BE2C (cell line): ENCODE data around the gene GRM3.

ENCODE experiments used
- DNase-seq: peaks from one replicate; pipeline ENCODE4 v3.0.0-alpha.2; 2020
- H3K27me3 ChIP-seq: fragments of 250-450 bp; sonication (Bioruptor Pico); 2 replicates; pipeline ENCODE4 v1.5.1; 2020; ENCODE audit warnings: mild to moderate bottlenecking
- H3K36me3 ChIP-seq: fragments of 250-450 bp; sonication (Bioruptor Pico); 2 replicates; pipeline ENCODE4 v1.5.1; 2020; ENCODE audit warnings: mild to moderate bottlenecking
- H3K4me1 ChIP-seq: fragments of 250-450 bp; sonication (Bioruptor Pico); 2 replicates; pipeline ENCODE4 v1.5.1; 2020
- H3K4me3 ChIP-seq: 2 replicates; pipeline ENCODE4 v1.5.1; 2011; ENCODE audit warnings: low read depth, low read length
- H3K9me3 ChIP-seq: fragments of 250-450 bp; sonication (Bioruptor Pico); 2 replicates; pipeline ENCODE4 v1.5.1; 2020
- TF ChIP-seq, protein P1 (sequence below): IDR thresholded peaks from 2 replicates; pipeline ENCODE4 v1.5.1; 2012; ENCODE audit warnings: mild to moderate bottlenecking, low read depth, low read length

Gene GRM3

DNA sequence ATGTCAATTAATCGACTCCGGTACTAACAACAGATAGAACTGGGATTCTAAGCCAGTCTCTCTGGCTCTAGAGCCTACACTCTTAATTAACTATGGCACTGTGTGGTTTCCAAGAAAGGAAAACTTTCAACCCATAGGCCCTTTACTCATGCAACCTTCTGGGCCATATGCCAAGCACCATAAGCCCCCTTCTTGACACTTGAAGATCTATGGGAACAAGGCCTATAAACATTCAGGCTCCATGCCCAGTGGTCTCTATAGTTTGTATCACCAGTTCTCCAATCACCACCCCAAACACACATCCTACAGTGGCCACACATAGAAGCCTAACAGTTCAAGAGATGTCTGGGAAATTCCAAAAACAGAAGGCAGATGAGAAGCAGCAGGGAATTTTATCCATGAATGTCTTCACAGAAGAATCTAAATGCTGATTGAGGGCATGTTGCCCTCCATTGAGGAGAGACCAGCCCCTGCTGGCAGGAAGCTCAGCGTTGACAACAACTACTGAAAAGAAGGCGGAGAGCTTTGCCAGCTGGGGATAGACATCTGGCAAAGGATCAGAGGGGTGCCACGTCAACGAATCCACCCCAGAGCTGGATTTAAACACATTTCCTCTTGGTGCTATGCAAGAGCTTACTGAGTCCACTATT, 64.4 kb downstream of the GRM3 start:
- Histone ChIP-seq H3K4me1 (no peaks in the 10 kb centered on the region), H3K36me3 (no peaks in the 10 kb centered on the region), H3K4me3 (no peak overlapping the region), H3K9me3 (no peaks in the 10 kb centered on the region), H3K27me3 (no peaks in the 10 kb centered on the region)
- no peak for DNase-seq
- TF ChIP-seq, protein P1, sequence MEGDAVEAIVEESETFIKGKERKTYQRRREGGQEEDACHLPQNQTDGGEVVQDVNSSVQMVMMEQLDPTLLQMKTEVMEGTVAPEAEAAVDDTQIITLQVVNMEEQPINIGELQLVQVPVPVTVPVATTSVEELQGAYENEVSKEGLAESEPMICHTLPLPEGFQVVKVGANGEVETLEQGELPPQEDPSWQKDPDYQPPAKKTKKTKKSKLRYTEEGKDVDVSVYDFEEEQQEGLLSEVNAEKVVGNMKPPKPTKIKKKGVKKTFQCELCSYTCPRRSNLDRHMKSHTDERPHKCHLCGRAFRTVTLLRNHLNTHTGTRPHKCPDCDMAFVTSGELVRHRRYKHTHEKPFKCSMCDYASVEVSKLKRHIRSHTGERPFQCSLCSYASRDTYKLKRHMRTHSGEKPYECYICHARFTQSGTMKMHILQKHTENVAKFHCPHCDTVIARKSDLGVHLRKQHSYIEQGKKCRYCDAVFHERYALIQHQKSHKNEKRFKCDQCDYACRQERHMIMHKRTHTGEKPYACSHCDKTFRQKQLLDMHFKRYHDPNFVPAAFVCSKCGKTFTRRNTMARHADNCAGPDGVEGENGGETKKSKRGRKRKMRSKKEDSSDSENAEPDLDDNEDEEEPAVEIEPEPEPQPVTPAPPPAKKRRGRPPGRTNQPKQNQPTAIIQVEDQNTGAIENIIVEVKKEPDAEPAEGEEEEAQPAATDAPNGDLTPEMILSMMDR: no peak

DNA sequence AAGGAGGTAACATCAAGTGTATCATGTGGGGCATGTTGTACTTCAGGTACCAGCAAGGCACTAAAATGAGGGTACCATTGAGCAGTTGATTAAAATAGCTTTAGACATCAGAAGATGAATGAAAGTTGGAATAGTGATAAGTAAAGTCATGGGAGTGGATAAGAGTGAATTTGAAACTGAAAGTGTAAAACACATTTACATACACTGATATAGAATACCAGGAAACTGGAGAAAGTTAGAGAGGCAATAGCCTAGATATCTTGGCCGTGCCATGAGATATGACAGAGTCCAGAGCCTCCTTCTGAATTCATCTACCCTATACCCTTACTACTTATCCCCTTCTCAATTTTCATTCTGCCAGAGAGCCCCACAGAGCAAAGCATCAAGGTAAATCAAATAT, 76.6 kb downstream of the GRM3 start:
- no peak for DNase-seq

GRCh38 chr7:86733783-86734182, 90.1 kb downstream of the GRM3 start:
- DNase-seq: peak; percentile 8

More for the DNA sequence above, 76.6 kb downstream of the GRM3 start:
- no peaks in the 10 kb centered on the region for H3K27me3 ChIP-seq
- H3K9me3 ChIP-seq: no peaks in the 10 kb centered on the region
- no peaks in the 10 kb centered on the region for H3K4me1 ChIP-seq
- TF ChIP-seq, protein P1: no peak
- no peaks in the 10 kb centered on the region for H3K36me3 ChIP-seq
- H3K4me3 ChIP-seq: no peak overlapping the region

DNA sequence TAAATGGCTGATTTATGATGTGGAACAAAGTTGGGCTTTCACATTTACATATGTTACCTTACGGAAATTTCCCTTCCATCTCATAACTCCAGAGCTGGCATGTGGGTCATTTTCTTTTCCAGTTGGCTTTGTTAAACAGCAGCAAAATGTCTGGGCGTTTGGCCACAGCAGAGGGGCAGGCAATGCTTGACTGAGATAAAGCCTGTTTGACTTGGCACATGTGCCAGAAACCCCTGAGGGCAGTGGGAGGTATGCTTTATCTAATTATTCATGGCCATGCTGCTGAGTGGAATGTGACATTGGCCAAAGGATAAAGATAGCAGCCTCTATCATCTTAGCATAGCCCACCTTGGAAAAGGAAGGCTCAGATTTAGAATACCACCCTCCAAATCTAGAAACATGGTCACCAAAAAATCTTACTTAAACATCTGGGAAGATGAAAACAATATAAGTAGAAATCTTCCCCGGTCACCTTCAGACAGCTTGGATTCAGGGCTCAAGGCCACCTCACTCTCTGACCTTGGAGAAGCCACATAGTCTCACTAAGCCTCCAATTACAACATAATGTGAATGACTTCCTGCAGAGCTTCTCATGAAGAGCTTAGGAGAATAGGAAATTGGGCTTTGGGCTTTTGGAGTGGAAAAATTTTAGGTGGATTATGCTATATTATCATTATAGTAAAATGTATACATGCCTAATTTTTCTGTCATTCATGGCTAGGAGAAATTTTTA, 101.5 kb downstream of the GRM3 start:
- Histone ChIP-seq H3K4me3 (no peak overlapping the region), H3K4me1 (peaks cover 7% of the 10 kb centered on the region; the same call in 1 of the 2 replicates), H3K9me3 (no peaks in the 10 kb centered on the region; the same call in 1 of the 2 replicates), H3K36me3 (no peaks in the 10 kb centered on the region), H3K27me3 (no peaks in the 10 kb centered on the region)
- TF ChIP-seq, protein P1: no peak
- DNase-seq: peak; percentile 68

More at GRCh38 chr7:86733783-86734182, 90.1 kb downstream of the GRM3 start:
- no peaks in the 10 kb centered on the region for H3K4me1 ChIP-seq
- H3K4me3 ChIP-seq: no peak overlapping the region
- H3K36me3 ChIP-seq: no peaks in the 10 kb centered on the region
- no peaks in the 10 kb centered on the region for H3K9me3 ChIP-seq
- H3K27me3 ChIP-seq: no peaks in the 10 kb centered on the region
- TF ChIP-seq, protein P1: no peak

- Histone ChIP-seq H3K36me3 (no peaks in the 10 kb centered on the region), H3K27me3 (no peaks in the 10 kb centered on the region), H3K9me3 (no peaks in the 10 kb centered on the region; the same call in 1 of the 2 replicates), H3K4me3 (no peak overlapping the region), H3K4me1 (peaks cover 7% of the 10 kb centered on the region; the same call in 1 of the 2 replicates)
- TF ChIP-seq, protein P1: no peak
- DNase-seq: no peak
Measured at GRCh38 chr7:86747698-86748097, 104.0 kb downstream of the GRM3 start.

DNA sequence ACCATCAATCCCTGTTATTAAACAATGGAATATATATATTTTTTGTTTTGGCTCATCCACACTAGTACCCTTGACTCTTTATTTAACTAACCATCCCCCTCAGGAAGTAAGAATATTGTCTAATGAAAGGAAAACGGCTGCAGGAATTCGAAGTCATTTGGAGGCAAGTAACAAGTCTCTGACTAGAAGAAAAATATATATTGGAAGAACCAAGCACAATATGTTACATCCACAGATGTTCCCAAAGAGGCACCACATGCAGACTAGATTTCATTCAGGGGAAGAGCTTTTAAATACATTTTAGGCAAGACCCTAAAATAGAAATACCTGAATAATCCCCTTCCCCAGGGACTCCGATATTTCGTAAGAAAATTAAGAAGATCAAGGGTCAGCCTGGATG, 104.5 kb downstream of the GRM3 start:
- H3K4me3 ChIP-seq: no peak overlapping the region
- peaks cover 7% of the 10 kb centered on the region; the same call in 1 of the 2 replicates for H3K4me1 ChIP-seq
- no peaks in the 10 kb centered on the region for H3K36me3 ChIP-seq
- TF ChIP-seq, protein P1: no peak
- H3K9me3 ChIP-seq: no peaks in the 10 kb centered on the region; the same call in 1 of the 2 replicates
- no peak for DNase-seq
- H3K27me3 ChIP-seq: no peaks in the 10 kb centered on the region
